ENCODE measurements around the gene MUC4.
"Not testable (repeated sequence)": the region's sequence is repeated elsewhere in the genome, so short reads cannot be mapped to it uniquely, and the experiment has no call there.

DNA sequence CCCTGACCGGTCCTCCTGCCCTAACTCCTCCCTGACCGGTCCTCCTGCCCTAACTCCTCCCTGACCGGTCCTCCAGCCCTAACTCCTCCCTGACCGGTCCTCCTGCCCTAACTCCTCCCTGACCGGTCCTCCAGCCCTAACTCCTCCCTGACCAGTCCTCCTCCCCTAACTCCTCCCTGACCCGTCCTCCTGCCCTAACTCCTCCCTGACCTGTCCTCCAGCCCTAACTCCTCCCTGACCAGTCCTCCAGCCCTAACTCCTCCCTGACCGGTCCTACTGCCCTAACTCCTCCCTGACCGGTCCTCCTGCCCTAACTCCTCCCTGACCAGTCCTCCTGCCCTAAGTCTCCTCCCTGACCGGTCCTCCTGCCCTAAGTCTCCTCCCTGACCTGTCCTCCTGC lies 98.6 kb downstream of the MUC4 start:
- TF ChIP-seq, protein P1, sequence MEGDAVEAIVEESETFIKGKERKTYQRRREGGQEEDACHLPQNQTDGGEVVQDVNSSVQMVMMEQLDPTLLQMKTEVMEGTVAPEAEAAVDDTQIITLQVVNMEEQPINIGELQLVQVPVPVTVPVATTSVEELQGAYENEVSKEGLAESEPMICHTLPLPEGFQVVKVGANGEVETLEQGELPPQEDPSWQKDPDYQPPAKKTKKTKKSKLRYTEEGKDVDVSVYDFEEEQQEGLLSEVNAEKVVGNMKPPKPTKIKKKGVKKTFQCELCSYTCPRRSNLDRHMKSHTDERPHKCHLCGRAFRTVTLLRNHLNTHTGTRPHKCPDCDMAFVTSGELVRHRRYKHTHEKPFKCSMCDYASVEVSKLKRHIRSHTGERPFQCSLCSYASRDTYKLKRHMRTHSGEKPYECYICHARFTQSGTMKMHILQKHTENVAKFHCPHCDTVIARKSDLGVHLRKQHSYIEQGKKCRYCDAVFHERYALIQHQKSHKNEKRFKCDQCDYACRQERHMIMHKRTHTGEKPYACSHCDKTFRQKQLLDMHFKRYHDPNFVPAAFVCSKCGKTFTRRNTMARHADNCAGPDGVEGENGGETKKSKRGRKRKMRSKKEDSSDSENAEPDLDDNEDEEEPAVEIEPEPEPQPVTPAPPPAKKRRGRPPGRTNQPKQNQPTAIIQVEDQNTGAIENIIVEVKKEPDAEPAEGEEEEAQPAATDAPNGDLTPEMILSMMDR (IDR thresholded peaks at IDR 0.05), result not testable (repeated sequence)
- not testable (repeated sequence) for TF ChIP-seq POLR2A (IDR thresholded peaks at IDR 0.05)
